ENCODE results near the gene SEPTIN6. TPM values are rescaled to one million over a fixed set of nuclear protein-coding genes. Genes with fewer than 3 reads are reported as not detected.

The SEPTIN6 gene
- total and polyA plus RNA-seq, 2 donors (not counting 1 experiment from before 2014, with no cell fraction given) = 227 to 310 TPM

DNA sequence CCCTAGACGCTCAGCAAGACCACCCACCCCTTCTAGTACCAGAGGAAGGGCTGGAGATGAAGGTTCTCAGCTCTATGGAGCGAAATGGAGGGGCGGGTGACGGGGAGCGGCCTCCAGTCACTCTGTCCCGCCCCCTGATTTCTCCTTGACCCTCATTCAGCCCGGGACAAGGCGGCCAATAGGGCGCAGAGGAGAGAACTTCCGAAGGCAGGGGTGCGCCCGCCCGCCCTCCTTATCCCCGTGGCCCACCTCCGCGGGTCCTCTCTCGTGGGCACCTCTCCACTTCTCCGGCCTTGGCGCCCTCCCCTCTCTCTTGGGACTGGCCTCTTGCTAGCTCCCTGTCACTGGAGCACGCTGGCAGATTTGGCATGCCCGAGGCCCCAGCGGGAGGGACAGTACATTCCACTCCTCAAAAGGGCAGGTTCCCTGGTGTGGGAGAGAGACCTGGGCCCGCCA lies 1.1 kb upstream of the SEPTIN6 start:
- ATAC-seq (ENCODE audit: low read depth) (no peak), DNase-seq (no peak)
- no peaks in the 10 kb centered on the region for H3K9me3 Mint-ChIP-seq (ENCODE audit: insufficient read depth)
- H3K27me3 Mint-ChIP-seq = no peaks in the 10 kb centered on the region
- no peaks in the 10 kb centered on the region for H3K27me3 ChIP-seq (replicated peaks in 1 of 4; ENCODE audit: control extremely low read depth in 1 of 4, control insufficient read depth in 3 of 4, insufficient read depth in 4 of 4, low read length in 3 of 4)
- no peaks in the 10 kb centered on the region for H4K20me1 ChIP-seq (ENCODE audit: control insufficient read depth, insufficient read depth, low read length, poor library complexity, severe bottlenecking)
- no peak for TF ChIP-seq CTCF (IDR thresholded peaks at IDR 0.05)
- no peak for TF ChIP-seq EZH2 (IDR thresholded peaks at IDR 0.05; ENCODE audit: borderline replicate concordance, insufficient read depth, low read depth, low read length, poor library complexity, severe bottlenecking)
- ChIA-PET CTCF (interaction anchor here (0.7 to 4.9 kb wide), 14 partner anchors 9 to 211 kb away, joined by 3 to 35 read pairs (median 6); no protein-coding TSS in a partner anchor), POLR2A (interaction anchor here (1.1 to 3.6 kb wide), 5 partner anchors 10 to 85 kb away, joined by 3 to 24 read pairs (median 5); partner anchors contain the start of gene SOWAHD)
- H3K4me3 Mint-ChIP-seq = peak overlapping the region; percentile 90
- H2AFZ ChIP-seq (ENCODE audit: insufficient read depth, low read depth, low read length, poor library complexity, severe bottlenecking) = peak overlapping the region; percentile 81
- peaks cover 61% of the 10 kb centered on the region for H3K4me1 Mint-ChIP-seq
- H3K79me2 ChIP-seq (ENCODE audit: control insufficient read depth, insufficient read depth, low read length) = peaks cover 36% of the 10 kb centered on the region
- peak overlapping the region in 4 of 5 experiments; percentile 69 to 78 (median 72) for H3K4me3 ChIP-seq (ENCODE audit: control extremely low read depth in 1 of 5, extremely low read depth in 1 of 5, insufficient read depth in 1 of 5, low read depth in 2 of 5, low read length in 4 of 5)
- H3K4me2 ChIP-seq (replicated peaks; ENCODE audit: low read depth, low read length, poor library complexity, severe bottlenecking) = peak overlapping the region; percentile 93
- no peaks in the 10 kb centered on the region for H3K9me3 ChIP-seq (ENCODE audit: control extremely low read depth in 1 of 3, control insufficient read depth in 2 of 3, insufficient read depth in 1 of 3, low read length in 2 of 3)
- H3K36me3 ChIP-seq (replicated peaks in 1 of 2; ENCODE audit: control extremely low read depth in 1 of 2, control insufficient read depth in 1 of 2, extremely low read depth in 1 of 2, insufficient read depth in 2 of 2, low read length in 1 of 2) = no peaks in the 10 kb centered on the region
- H3K9ac ChIP-seq (ENCODE audit: low read length) = peak overlapping the region; percentile 77
- 20% methylated on average over 2 of the region's 23 CpGs for WGBS (ENCODE audit: insufficient coverage)
- intact Hi-C loops (cut with micrococcal nuclease) = loop anchor here (1.0 to 5.0 kb wide), 5 partner anchors 9 to 226 kb away; partner anchors contain the start of genes NDUFA1, RNF113A and SLC25A5
- peaks cover 61 to 75% of the 10 kb centered on the region in 2 donors for H3K4me1 ChIP-seq (ENCODE audit: control insufficient read depth in 2 of 2, insufficient read depth in 2 of 2, low read length in 2 of 2)
- H3K27ac ChIP-seq (ENCODE audit: low read length in 2 of 2) = no peak overlapping the region
- H3K27ac Mint-ChIP-seq = peak overlapping the region; percentile 91
